Hindlimb muscle (tissue), 1 donor: ENCODE measurements around the gene EMD. TPM values are rescaled to one million over a fixed set of nuclear protein-coding genes. Genes with fewer than 3 reads are reported as not detected.

Source experiments
- DNase-seq: peaks from one replicate; pipeline ENCODE4 v3.0.0-alpha.2; 2013
- polyA plus RNA-seq: library from polyadenylated mRNA; unstranded; fragments of 120-200 nt; gene quantifications from one replicate; pipeline ENCODE4 v1.2.1, GENCODE V29; 2013; ENCODE audit not compliant: insufficient read length

Gene EMD
- polyA plus RNA-seq, 1 donor, result 51.6 TPM

GRCh38 chrX:154426916-154427770 is 48.0 kb downstream of the EMD start:
- DNase-seq, result no peak

GRCh38 chrX:154428176-154429171 is 49.4 kb downstream of the EMD start, which contains the start of gene ATP6AP1:
Gene ATP6AP1, plus strand, starts transcription at chrX:154428677. Its CDS starts 16 bp downstream, at chrX:154428693.
- DNase-seq, result peak; percentile 92

- no peak for DNase-seq
Measured at GRCh38 chrX:154429711-154430110, 50.6 kb downstream of the EMD start.

- no peak for DNase-seq
Measured at GRCh38 chrX:154430479-154430878, 51.4 kb downstream of the EMD start.

GRCh38 chrX:154430916-154431315 is 51.8 kb downstream of the EMD start:
- DNase-seq, result no peak

Other genes starting within 250 kb of the EMD start
- not detected for gene OPN1LW, start 235.1 kb upstream of the EMD start, polyA plus RNA-seq
- gene OPN1MW, start 196.7 kb upstream of the EMD start, polyA plus RNA-seq, result not detected
- gene OPN1MW2, start 159.5 kb upstream of the EMD start, polyA plus RNA-seq, result not detected
- not detected for gene OPN1MW3, start 121.7 kb upstream of the EMD start, polyA plus RNA-seq
- not detected for gene TEX28, start 84.2 kb upstream of the EMD start, polyA plus RNA-seq
- gene TKTL1, start 83.5 kb upstream of the EMD start, polyA plus RNA-seq, result 0.67 TPM
- gene FLNA, start 4.7 kb upstream of the EMD start, polyA plus RNA-seq, result 304 TPM
- gene RPL10, start 19.1 kb downstream of the EMD start, polyA plus RNA-seq, result 5,697 TPM
- gene DNASE1L1, start 30.0 kb downstream of the EMD start, polyA plus RNA-seq, result 44.6 TPM
- 29.9 TPM for gene TAFAZZIN, start 32.2 kb downstream of the EMD start, polyA plus RNA-seq
- 65.6 TPM for gene ATP6AP1, start 49.4 kb downstream of the EMD start, polyA plus RNA-seq
- gene GDI1, start 57.9 kb downstream of the EMD start, polyA plus RNA-seq, result 91.8 TPM
- gene FAM50A, start 64.8 kb downstream of the EMD start, polyA plus RNA-seq, result 63.5 TPM
- 41.3 TPM for gene PLXNA3, start 79.0 kb downstream of the EMD start, polyA plus RNA-seq
- gene LAGE3, start 100.0 kb downstream of the EMD start, polyA plus RNA-seq, result 13.6 TPM
- 25.9 TPM for gene UBL4A, start 107.3 kb downstream of the EMD start, polyA plus RNA-seq
- 12.2 TPM for gene SLC10A3, start 111.3 kb downstream of the EMD start, polyA plus RNA-seq
- gene FAM3A, start 136.9 kb downstream of the EMD start, polyA plus RNA-seq, result 33.9 TPM
- gene G6PD, start 167.6 kb downstream of the EMD start, polyA plus RNA-seq, result 12.3 TPM
- gene IKBKG, start 168.3 kb downstream of the EMD start, polyA plus RNA-seq, result 14.4 TPM
- not detected for gene CTAG1A, start 205.8 kb downstream of the EMD start, polyA plus RNA-seq
- not detected for gene CTAG1B, start 240.0 kb downstream of the EMD start, polyA plus RNA-seq